Mucosa of gallbladder (tissue), 1 donor: ENCODE data around the gene AGRP. TPM values are rescaled to one million over a fixed set of nuclear protein-coding genes. Genes with fewer than 3 reads are reported as not detected.

Experiments used
- DNase-seq: peaks from one replicate; pipeline ENCODE4 v3.0.0-alpha.2; 2020; ENCODE audit warnings: low spot score
- total RNA-seq: library from RNA; stranded (reverse); gene quantifications from one replicate; pipeline ENCODE4 v1.2.1, GENCODE V29; 2021
- donor health status: DM: no; HTN: no; CAD: no.

AGRP gene
- total RNA-seq, 1 donor from 2014 or later = not detected

DNA sequence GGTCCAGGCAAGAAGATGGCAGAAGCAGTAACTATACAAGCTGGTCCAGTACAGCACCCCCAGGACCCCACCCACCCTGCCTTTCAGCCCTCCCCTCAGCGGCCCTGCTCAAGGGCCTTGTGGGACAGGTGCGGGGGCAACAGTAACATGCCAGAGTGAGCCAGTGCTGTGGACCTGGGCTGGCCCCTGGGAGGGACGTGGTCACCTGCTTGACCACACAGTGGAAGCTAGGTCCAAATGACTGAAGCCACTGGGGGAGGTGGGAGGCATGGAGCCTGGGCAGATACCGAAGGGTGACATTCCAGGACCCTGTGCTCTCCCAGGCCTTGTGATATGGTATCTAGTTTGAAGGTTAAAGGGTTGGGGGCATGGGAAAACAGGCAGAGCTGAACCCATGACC is 19.7 kb downstream of the AGRP start:
- no peak for DNase-seq

DNA sequence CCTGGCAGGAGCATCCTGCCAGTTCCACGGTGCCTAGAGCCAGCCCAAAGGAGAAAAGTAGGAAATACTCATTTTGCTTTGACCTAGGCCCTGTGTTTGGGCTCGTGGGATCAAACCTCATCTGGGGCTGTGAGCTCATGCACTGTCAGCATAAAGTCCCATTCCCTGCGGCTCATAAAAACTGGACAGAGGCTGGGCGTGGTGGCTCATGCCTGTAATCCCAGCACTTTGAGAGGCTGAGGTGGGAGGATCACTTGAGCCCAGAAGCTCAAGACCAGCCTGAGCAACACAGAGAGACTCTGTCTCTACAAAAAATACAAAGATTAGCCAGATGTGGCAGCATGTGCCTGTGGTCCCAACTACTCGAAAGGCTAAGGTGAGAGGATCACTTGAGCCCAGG is 20.3 kb downstream of the AGRP start:
- DNase-seq = no peak

DNA sequence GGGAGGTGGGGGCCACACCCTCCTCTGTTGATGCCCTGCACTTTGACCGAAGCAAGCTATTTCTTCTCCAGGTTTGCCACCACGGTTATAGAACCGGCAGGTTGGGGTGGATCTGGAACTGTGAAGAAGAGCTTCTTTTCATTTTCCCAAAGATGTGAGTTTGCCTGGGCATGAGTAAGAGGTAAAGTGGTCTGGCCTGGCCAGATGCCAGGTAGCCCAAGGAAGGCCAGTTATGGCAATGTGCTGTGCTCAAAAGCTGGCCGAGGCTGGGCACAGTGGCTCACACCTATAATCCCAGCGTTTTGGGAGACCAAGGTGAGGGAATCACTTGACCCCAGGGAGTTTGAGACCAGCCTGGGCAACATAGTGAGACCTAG is 21.1 kb downstream of the AGRP start:
- DNase-seq = no peak

DNA sequence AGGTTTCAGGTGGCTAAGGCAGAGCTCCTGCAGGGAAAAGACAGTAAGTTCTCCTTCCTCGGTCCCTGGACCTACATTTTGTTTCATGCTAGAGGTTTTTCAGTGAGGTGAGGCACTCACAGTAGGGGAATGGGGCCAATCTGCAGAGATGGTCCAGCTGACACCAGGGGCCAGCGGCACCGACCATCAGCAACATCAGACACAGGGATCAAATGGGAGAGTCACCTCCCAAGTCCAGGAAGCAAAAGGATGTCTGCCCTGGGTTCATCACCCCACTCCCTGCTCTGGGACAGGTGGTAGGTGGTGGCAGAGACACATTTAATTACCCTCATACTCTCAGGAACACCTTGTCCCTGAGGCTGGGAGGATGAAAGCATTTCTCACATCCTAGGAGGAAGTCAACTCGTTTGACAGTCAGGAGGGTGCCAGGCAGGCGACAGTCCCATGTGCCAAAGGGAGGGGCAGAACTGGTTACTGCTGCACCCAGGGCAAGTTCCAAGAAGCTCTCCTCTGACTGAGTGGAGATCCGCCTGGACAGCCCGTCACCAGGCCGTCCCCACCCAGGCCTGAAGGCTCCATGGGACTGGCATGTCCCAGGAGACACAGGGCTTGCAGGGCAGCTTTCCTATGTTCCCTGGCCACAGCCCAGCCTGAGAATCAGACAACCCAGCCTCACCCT is 21.6 kb downstream of the AGRP start:
- DNase-seq = peak; percentile 92

DNA sequence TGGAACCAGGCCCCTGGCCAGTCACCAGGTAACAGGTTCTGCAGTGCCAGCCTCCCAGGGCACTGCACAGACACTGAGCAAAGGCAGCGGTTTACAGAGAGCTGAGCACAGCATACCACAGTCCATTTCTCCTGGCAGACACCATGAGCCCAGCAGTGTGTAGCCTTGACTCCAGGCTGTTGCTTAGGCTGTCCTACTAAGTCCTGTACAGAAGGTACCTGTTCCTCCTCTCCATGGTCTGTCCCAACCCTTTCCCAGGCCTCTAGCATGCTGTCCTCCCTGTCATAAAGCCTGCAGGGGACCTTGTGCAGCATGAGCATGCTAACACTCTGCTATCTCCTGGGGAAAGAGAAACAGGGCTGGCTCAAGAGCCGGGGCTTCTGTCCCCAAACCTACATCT is 22.4 kb downstream of the AGRP start:
- DNase-seq = no peak

DNA sequence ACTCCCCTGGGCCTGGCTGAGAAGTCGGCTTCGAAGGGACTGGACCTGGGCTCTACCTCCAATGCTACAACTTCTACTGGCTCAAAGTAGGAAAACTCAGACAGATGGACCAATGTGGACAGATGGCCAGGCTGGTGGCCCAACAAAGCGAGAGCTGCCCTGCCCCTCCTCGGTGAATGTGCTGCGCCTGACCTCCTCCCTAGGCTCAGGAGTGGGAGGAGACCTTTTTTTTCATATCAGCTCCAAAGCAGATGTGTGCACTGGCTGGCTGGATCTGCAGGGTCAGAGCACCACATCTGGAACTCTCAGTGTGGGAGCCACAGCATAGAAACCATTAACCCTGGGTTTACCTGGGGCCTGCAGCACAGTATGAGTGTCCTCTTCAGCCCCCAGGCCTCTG is 23.2 kb downstream of the AGRP start:
- DNase-seq = no peak

DNA sequence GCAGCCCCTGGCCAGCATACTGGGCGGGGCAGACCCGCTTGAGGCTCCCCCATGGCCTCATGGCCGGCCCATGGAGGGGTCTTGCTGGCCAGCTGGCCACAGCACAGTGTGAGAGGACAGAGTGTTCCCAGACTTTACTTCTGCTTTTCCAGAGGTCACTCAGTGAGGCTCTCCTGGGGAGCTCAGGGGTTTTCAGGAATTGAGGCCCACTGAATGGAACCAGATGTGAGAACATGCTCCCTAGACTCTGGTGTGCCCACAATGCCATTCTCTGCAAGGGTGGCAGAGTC is 23.5 kb downstream of the AGRP start:
- no peak for DNase-seq

DNA sequence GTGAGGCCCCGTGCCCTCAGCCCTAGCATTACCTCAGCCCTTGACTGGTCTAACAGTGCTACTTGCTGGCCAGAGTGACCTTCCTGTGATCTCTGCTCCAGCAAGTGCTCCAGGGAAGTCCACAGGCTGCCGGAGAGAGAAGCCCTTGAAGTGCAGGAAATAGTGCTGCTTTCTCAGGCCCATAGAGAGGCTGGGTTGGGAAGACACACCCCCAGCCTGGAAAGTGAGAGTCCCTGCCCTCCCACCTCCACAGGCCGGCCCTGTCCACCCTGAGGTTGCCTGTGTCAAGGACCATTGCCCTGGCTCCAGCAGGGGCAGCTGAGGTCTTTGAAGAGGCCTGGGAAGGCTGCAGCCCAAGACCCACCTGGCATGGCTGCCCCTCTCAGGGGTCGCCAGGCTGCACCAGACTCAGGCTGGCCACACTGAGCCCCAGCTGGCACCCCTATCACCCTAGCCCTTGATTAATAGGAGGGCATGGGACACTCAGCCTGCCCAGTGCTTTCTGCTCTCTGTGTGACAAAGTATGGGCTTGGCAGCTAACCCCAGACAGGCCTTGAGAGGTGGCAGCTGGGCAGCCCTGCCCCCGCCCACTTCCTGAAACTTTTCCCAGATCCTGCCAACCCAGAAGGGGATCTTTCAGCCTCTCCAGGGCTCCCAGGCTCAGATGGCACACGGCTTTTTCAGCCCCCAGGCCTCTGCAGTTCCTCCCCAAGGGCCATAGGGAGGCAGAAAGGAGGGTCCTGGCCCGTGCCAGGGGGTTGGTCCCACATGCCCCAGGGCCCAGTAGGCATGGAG is 24.1 kb downstream of the AGRP start:
- peak; percentile 67 for DNase-seq

DNA sequence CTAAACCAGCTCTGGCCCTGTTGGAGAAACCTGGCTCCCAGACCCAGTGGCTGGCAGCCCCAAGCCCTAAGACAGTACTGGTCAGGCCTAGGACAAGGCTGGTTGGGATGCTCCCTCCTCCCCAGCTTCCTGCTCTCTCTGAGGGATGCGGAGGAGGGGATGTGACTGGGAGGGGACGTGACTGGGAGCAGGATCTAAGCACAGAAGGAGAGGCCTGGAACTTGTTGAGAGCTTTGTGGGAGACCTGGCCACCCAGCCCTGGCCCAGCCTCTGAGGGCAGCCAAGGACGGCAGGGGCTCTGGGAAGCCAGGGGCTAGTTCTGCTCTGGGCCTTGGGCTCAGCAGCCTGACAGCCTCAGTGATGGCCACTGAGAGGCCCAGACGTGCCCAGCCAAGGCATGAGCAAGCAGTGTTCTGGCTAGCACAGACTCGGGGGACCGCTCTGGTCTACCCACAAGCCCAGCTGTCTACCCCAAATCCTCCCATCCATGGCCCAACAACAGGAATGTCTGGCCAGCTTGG is 25.2 kb downstream of the AGRP start:
- no peak for DNase-seq

DNA sequence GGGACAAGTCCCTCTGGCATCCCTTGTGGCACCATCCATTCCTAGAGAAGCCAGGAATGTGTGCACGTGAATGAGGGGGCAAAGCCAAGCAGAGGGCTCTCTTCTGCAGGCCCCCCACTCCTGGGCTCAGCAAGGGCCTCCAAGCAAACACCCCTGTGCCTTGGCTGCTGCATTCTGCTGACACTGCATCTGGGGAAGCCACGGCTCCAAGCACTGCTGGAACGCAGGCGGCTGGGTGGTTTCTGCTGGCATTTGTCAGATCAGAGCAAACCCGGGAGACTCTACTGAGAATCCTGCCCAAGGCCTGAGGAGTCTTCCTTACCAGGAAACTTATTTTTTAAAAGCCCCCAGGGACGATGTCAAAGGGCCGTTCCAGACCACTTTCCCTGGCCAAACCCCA is 25.7 kb downstream of the AGRP start:
- no peak for DNase-seq

DNA sequence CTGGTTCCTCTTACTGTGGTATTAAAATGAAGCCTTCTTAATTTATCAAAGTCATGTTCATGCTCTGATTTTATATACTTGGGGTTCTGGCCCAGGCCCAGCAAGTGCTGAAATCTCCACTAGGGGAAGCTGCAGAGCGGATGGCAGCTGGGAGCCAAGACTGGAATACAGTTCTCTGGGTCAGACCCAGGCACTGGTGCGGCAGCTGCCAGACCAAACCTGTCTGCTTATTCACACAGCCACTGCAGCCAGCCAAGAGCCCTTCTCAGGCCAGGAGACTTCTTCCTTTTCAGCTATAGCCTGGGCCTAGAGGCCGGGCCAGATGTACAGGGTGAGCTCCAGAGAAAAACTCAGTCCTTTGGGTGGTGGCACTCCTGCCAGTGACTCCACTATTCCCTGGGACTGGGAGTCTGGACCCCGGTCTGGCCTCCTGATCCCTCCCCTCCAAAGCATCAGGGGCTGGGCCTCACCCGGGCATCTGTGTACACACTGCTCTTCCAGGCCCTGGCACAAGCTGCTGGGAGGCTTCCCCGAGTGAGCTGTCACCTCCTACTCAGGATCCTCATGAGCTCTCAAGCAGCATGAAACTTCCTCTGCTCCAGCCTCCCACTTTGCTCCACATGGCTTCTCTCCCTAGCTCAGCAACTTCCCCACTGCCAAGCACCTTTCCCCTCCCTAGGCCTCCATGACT is 26.8 kb downstream of the AGRP start:
- peak; percentile 61 for DNase-seq

DNA sequence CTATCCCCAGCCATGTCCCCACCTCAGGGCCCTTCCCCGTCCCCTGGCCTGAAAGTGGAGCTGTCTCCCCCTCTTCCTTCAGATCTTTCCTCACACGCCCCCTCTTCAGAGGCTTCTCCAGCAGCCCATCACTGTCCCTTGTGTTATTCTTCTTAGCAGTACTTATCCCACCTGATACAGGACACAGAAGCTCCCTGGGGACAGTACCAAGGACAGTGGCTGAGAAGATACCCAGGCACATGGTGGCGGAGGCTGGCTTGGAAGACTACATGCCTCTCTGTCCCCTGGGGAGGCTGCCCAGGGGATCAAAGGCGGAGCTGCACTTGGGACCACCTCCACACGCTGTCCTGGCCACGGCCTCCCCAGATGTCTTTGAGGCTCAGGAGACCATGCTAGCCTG is 28.5 kb downstream of the AGRP start:
- DNase-seq = no peak

DNA sequence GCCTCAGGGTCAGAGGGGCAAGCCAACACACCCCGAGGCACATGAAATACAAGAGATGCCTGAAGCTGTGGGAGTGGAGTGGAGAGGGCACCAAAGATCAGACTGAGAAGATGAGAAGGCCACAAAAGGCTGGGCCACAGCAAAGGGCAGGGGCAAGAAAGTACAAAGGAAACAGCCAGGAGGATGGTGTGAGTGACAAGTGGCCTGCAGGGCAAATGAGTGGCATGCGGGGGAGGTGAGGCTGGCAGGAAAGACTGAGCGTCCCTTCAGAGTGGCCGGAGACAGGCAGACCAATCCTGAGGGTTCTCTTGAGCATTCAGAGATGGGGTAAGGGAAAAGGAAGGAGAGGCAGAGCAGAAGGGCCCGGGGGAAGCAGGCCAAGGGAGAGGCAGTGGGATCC is 29.2 kb downstream of the AGRP start:
- no peak for DNase-seq

DNA sequence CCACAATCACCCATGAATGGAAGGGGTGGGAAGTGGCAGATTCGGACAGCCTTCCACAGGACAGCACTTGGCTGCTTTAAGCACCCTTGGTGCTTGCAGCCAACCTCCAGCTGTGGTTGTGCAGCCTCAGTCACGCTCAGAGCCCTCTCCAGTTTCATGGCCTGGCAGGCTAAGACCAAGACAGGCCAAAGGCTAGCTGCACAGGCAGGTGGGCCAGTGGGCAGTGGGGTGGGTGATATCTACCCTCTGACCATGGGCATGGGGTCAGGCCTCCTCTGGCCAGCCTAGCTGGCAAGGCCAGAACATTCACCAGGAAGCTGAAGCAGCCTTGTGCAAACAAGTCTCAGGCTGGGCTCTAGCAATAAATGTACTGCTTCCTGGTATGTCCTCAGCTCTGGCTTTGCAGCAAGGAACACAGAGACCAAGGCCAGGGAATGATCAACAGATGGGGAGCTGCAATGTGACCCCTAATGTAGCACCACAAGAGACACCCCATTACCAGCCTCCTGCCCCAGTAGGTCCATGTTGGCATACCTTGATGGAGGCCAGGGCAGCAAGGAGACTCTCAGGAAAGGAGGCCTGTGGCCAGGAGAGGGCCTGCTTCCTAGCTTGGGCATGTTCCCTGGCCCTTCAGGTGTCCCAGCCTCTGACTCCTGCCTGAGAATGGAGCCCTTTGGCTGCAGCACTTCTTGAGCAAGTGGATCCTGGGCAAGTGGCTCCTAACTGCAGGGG is 31.5 kb downstream of the AGRP start:
- DNase-seq = no peak

DNA sequence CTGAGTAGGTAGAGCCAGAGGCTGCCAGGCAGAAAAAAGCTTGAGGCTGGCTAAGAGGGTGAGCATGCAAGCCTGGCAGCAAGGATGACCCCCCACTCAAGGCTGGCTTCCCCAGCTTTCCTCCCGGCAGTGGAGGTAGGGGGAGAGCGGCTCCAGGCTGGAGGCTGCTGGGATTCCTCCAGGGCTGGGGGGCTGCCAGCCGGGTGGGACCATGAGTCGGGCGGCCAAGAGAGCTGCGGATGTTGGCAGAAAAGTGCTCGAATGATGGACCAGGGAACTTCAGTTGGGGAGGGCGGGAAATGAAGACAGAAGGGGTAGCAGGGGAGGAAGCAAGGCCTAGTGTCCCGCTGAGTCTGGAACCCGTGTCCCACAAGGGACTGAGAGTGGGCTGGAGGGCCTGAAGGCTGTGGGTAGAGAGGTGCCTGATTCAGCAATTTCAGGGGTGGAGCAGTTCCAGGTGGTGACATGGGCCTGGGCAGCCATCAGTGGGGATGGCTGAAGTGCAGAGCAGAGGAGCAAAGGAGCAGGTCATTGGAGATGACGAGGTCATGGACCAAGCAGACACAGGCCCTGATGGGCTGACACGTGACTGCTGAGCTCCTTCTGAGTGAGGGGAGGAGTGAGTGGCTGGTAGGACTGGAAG is 32.2 kb downstream of the AGRP start:
- no peak for DNase-seq

DNA sequence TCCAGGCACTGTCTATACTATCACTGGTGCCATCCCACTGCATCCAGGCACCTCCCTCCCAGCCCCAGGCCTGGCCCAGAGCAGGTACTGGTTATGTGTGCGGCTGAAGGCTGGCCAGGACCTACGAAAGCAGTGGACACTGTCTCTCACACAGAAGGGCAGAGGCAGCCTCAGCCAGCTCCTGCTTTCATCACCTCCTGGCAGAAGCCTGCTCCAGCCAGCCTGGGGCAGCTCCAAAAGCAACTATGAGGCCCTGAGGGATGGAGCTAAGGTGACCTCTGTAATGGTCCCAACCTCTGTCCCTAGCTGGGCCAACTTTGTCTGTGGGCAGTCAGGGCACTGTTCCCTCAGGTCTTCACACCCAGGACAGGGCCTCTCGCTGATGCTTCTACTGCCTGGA is 33.6 kb downstream of the AGRP start:
- no peak for DNase-seq

DNA sequence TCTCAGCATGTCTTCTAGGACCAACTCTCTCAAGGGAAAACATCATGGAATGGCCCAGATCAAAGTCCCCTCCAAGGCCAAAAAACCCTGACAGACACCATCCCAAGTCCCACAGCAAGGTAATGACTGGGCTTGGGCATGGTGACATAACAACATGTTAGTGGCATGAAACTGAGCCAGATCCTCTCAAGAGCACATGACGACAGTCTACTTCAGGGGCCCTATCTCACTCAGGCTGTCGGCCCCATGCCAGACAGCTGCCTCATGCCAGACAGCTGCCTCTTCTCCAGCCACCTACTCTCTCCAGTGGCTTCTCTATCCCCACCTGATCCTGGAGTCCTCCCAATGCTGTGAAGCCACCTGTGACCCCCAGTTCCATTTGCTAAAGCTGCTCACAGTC is 34.0 kb downstream of the AGRP start:
- DNase-seq = no peak

DNA sequence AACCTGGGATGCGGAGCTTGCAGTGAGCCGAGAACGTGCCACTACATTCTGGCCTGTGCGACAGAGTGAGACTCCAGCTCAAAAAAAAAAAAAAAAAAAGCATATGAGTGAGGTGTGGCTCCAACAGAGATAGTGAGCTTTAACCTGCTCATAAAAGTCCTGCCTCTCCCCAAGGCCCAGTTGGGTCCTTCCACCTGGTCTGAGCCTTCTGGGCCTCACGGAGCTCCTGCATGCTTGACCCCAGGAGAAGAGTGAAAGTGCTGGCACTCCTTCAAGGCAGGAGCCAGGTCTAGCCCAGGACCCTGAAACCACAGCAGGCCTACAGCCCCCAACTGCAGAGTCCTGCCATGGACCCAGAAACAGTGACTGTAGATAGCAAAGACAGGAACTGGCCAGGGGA is 34.8 kb downstream of the AGRP start:
- no peak for DNase-seq

DNA sequence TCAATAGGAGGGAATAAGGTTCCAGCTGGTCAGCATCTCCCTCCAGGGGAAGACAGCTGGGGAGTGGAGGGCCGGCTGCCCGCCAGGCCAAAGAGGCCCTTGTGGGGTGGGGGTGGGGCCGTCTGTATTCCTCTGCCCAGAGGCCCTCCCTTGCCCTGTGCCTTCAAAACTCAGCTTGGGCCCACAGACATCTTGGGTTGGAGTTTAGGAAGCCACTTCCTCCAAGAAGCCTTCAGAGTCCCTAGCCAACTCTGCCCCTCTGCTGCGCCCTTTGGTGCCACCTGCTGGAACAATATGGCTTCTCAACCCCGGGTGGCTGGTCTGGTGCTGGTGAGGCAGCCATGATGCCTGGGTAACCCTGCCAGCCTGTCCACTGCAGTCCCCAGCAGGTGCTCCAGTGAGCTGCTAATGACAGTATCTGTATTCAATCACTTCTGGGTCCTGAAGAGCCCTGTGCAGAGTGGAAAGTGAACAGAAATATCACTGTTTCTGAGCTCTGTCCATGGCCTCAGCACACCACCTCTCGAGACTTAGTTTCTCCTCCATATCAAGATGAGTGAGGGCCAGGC is 35.8 kb downstream of the AGRP start:
- no peak for DNase-seq

DNA sequence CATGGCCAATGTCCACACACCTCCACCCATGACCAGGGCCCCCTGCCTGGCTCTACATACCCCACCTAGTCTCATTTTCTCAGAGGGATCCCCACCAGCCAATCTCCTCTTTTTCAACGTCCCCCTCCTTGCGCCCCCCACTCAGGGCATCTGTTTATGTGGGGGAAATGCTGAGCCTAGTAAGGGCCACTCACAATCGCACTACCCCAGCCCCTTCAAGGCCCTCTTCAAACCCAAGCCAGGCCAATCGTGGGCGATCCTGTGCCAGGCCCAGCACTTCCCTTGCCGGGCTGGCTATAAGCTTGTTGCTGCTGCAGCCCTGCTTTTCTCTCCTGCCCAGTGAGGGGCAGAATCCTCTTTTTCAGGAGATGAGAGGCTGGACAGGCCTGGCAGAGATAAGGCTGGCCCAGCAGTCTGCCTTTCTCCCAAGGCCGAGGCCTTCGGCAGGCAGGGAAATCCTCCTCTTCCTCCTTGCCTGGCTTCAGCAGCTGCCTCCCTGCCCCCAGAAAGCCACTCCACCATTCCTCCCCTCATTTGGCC is 36.3 kb downstream of the AGRP start:
- DNase-seq = no peak
